ENCODE measurements around the gene CLIC5.

Gene CLIC5

GRCh38 chr6:45900808-45901752, 114.6 kb downstream of the CLIC5 start:
- Histone ChIP-seq H3K9me2 (replicated peaks; ENCODE audit: low read depth, low read length) (no peaks in the 10 kb centered on the region), H3K9ac (ENCODE audit: low read depth, low read length, poor library complexity, severe bottlenecking) (no peak overlapping the region), H3K4me2 (ENCODE audit: low read depth, low read length, poor library complexity, severe bottlenecking) (no peak overlapping the region), H3K27me3 (ENCODE audit: insufficient read depth, low read length, poor library complexity, severe bottlenecking) (no peaks in the 10 kb centered on the region), H3K36me3 (ENCODE audit: insufficient read depth, low read length) (no peaks in the 10 kb centered on the region), H3K9me3 (ENCODE audit: insufficient read depth, low read depth, low read length) (no peaks in the 10 kb centered on the region), H2AFZ (ENCODE audit: low read length) (no peak overlapping the region), H4K20me1 (ENCODE audit: insufficient read depth, low read length, poor library complexity, severe bottlenecking) (no peaks in the 10 kb centered on the region), H3F3A (ENCODE audit: low read depth) (no peaks in the 10 kb centered on the region), H3K4me3 (ENCODE audit: low read length, poor library complexity, severe bottlenecking) (no peak overlapping the region), H3K79me2 (ENCODE audit: insufficient read depth, low read length) (no peaks in the 10 kb centered on the region), H3K4me1 (ENCODE audit: insufficient read depth, low read length, poor library complexity, severe bottlenecking) (no peaks in the 10 kb centered on the region)
- no peak for TF ChIP-seq EZH2phosphoT487 (IDR thresholded peaks at IDR 0.05; ENCODE audit: borderline replicate concordance)
- no peak for TF ChIP-seq CTCF (conservative IDR thresholded peaks at IDR 0.05; ENCODE audit: low read length)

GRCh38 chr6:45899683-45899946, 116.0 kb downstream of the CLIC5 start:
- H3K36me3 ChIP-seq (ENCODE audit: insufficient read depth, low read length), result no peaks in the 10 kb centered on the region
- H3K9me3 ChIP-seq (ENCODE audit: insufficient read depth, low read depth, low read length), result no peaks in the 10 kb centered on the region
- no peaks in the 10 kb centered on the region for H3K9me2 ChIP-seq (replicated peaks; ENCODE audit: low read depth, low read length)
- TF ChIP-seq EZH2phosphoT487 (IDR thresholded peaks at IDR 0.05; ENCODE audit: borderline replicate concordance) (no peak), CTCF (conservative IDR thresholded peaks at IDR 0.05; ENCODE audit: low read length) (no peak)
- no peaks in the 10 kb centered on the region for H3K4me1 ChIP-seq (ENCODE audit: insufficient read depth, low read length, poor library complexity, severe bottlenecking)
- H3K4me3 ChIP-seq (ENCODE audit: low read length, poor library complexity, severe bottlenecking), result no peak overlapping the region
- H3K79me2 ChIP-seq (ENCODE audit: insufficient read depth, low read length), result no peaks in the 10 kb centered on the region
- no peaks in the 10 kb centered on the region for H3F3A ChIP-seq (ENCODE audit: low read depth)
- H3K9ac ChIP-seq (ENCODE audit: low read depth, low read length, poor library complexity, severe bottlenecking), result no peak overlapping the region
- no peaks in the 10 kb centered on the region for H3K27me3 ChIP-seq (ENCODE audit: insufficient read depth, low read length, poor library complexity, severe bottlenecking)
- no peak overlapping the region for H2AFZ ChIP-seq (ENCODE audit: low read length)
- H4K20me1 ChIP-seq (ENCODE audit: insufficient read depth, low read length, poor library complexity, severe bottlenecking), result no peaks in the 10 kb centered on the region
- H3K4me2 ChIP-seq (ENCODE audit: low read depth, low read length, poor library complexity, severe bottlenecking), result no peak overlapping the region

GRCh38 chr6:45898941-45899682, 116.5 kb downstream of the CLIC5 start:
- H3K9me3 ChIP-seq (ENCODE audit: insufficient read depth, low read depth, low read length), result no peaks in the 10 kb centered on the region
- H3K79me2 ChIP-seq (ENCODE audit: insufficient read depth, low read length), result no peaks in the 10 kb centered on the region
- no peaks in the 10 kb centered on the region for H3K4me1 ChIP-seq (ENCODE audit: insufficient read depth, low read length, poor library complexity, severe bottlenecking)
- H3K4me2 ChIP-seq (ENCODE audit: low read depth, low read length, poor library complexity, severe bottlenecking), result no peak overlapping the region
- no peak overlapping the region for H2AFZ ChIP-seq (ENCODE audit: low read length)
- no peak overlapping the region for H3K9ac ChIP-seq (ENCODE audit: low read depth, low read length, poor library complexity, severe bottlenecking)
- no peak overlapping the region for H3K4me3 ChIP-seq (ENCODE audit: low read length, poor library complexity, severe bottlenecking)
- TF ChIP-seq CTCF (conservative IDR thresholded peaks at IDR 0.05; ENCODE audit: low read length), result no peak
- TF ChIP-seq EZH2phosphoT487 (IDR thresholded peaks at IDR 0.05; ENCODE audit: borderline replicate concordance), result no peak
- H3K36me3 ChIP-seq (ENCODE audit: insufficient read depth, low read length), result no peaks in the 10 kb centered on the region
- no peaks in the 10 kb centered on the region for H3K27me3 ChIP-seq (ENCODE audit: insufficient read depth, low read length, poor library complexity, severe bottlenecking)
- H4K20me1 ChIP-seq (ENCODE audit: insufficient read depth, low read length, poor library complexity, severe bottlenecking), result no peaks in the 10 kb centered on the region
- H3K9me2 ChIP-seq (replicated peaks; ENCODE audit: low read depth, low read length), result no peaks in the 10 kb centered on the region
- H3F3A ChIP-seq (ENCODE audit: low read depth), result no peaks in the 10 kb centered on the region
